HFF-Myc (cell line): ENCODE measurements around the gene OR2AG1.
"Not testable (repeated sequence)": the region's sequence is repeated elsewhere in the genome, so short reads cannot be mapped to it uniquely, and the experiment has no call there.

Source experiments
- DNase-seq: peaks from one replicate; pipeline ENCODE4 v3.0.0-alpha.2; 2011; ENCODE audit warnings: low read depth; ENCODE audit errors: extremely low read depth
- H3K4me3 ChIP-seq: replicated peaks from 2 replicates; pipeline ENCODE4 v1.5.1; 2011; ENCODE audit warnings: low read depth, mild to moderate bottlenecking, control low read depth, low read length
- CTCF ChIP-seq: IDR thresholded peaks from 2 replicates; pipeline ENCODE4 v1.5.1; 2012; ENCODE audit warnings: mild to moderate bottlenecking, low read depth, low read length, control low read depth; ENCODE audit errors: missing control alignments

Gene OR2AG1

DNA sequence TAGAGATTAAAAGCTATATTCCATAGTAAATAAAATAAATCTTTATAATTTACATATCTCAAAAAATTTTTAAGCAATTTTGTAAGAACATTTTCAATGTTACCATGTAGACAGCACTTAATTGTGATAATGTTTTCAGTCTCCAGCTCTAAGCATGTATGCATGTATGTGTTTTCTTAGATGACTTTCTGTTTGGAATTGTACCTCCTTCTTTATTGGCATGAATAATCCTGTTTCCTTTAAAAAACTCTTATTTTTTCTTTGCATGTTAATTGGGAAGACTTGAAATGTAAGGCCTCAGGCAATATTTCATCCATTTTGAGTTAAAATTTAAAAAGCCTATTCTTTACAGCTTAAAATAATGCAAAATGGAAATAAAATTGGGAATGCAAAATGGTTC lies 2.0 kb upstream of the OR2AG1 start:
- no peak for DNase-seq
- no peak for TF ChIP-seq CTCF
- H3K4me3 ChIP-seq: no peak overlapping the region

DNA sequence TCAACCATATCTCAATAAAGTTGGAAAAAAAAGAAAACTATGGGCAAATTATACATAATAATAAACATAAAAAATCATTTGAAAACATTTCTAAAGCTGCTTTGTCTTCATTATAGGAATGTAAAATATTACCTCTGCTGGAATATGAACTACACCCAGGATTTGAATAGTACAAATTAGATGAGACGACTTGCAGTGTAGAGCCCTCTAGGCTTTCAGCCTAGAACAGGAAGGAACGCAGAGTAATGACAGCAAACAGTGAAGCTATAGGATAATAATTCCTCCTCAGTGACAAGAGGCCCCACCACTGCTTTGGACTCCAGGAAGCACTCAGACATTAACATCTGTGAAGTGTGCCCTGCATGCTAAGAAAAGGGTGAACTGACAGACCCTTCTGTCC lies 7.7 kb downstream of the OR2AG1 start:
- no peak for DNase-seq
- no peak for TF ChIP-seq CTCF
- no peak overlapping the region for H3K4me3 ChIP-seq

GRCh38 chr11:6794639-6795038 lies 11.8 kb downstream of the OR2AG1 start:
- no peak overlapping the region for H3K4me3 ChIP-seq
- DNase-seq: no peak
- no peak for TF ChIP-seq CTCF

GRCh38 chr11:6799402-6799801 lies 16.6 kb downstream of the OR2AG1 start, which contains the start of gene OR6A2:
Gene OR6A2 (minus strand): TSS chr11:6799689. CDS start chr11:6795708, 3,981 bp downstream.
- H3K4me3 ChIP-seq: no peak within 1 kb of the TSS
- no peak for DNase-seq
- no peak for TF ChIP-seq CTCF

DNA sequence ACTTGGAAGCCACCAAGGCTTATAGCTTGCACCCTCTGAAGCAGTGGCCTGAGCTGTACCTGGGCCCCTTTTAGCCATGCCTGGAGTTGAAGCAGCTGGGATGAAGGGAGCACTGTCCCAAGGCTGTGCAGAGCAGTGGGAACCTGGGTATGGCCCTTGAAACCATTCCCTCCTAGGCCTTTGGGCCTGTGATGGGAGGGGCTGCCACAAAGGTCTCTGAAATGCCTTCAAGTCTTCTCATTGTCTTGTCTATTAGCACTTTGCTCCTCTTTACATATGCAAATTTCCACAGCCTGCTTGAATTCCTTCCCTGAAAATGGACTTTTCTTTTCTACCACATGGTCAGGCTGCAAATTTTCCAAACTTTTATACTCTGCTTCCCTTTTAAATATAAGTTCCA lies 18.3 kb downstream of the OR2AG1 start:
- not testable (repeated sequence) for DNase-seq, H3K4me3 ChIP-seq

DNA sequence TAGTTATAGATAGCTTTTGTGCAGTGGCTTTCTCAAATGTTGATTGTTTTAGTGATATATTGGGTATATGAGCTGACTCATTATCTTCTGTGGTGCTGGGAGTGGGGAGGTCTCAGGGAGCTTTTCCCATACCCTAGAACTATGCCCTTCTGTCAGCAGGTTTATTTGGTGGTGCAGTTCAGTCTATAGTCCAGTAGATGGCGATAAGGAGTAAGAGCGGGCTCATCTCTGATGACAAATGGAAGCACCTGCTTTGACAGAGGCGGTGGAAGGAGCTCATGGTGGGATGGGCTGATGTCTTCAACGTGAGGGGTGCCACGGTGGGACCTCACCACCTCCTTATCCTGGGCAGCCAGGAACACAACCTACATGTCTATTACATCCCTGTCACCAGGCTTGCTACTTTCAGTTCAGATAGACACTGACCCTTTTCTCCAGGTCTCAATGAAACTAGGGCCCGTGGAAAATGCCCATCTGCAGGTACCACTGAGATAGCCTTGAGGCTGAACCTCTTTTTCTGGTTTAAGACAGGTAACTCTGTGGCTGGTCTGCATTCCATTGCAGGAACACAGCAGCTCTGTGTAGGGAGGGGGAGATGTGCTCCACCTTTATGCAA lies 29.7 kb downstream of the OR2AG1 start:
- TF ChIP-seq CTCF: peak; percentile 89
- DNase-seq: no peak
- no peak overlapping the region for H3K4me3 ChIP-seq

DNA sequence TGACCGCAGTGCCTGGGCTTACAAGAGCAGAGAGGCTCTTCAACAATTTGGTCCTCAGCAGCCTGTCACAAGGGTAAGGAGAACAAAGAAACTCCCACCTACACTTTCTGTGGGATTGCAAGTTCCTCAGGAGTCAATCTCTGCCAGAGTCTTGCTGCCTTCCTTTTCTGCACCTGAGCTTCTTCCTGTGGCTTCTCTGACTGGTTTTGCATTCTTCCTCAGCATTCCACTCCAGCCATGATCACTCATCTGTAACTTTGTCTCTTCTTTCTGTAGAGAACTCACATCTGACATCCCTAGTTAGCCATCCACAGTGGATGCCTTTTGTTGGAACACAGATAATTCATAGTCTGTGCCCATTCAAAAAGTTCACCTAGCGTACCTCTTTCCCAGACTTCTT lies 30.8 kb downstream of the OR2AG1 start:
- DNase-seq: no peak
- H3K4me3 ChIP-seq: no peak overlapping the region
- TF ChIP-seq CTCF: no peak
